Fibroblast of peridontal ligament (primary cell): Measurements from ENCODE around the gene TMEM178B.

Experiments
- DNase-seq: peaks from one replicate; pipeline ENCODE4 v3.0.0-alpha.2; 2010; ENCODE audit errors: extremely low read depth

Gene TMEM178B

DNA sequence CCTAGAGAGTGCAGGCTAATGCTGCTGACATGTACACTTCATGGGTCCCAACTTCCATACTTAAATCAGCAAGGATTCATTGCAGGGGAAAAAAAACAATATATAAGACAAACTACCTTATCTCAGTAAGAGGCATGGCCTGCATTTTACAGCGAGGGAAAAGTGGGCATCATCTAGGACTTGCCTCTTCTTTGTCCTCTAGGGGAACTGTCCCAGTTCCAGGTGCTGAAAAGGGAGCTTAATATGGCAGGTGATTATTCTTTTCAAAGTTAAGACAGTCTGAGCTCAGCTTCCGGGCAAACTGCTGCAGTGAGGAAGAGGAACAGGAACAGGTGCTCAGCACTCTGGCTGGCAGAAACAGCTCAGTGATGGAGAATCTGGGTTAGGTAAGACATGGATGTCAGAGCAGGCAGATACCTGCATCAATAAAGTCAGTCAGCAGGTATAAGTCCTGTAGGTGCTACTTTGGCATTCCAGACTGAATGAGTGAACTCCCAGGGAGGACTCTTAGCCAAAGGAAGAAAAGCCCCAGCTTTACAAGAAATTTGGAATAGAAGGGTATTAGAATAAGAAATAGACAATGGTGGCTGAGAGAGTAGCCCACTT lies 147.2 kb downstream of the TMEM178B start:
- no peak for DNase-seq

DNA sequence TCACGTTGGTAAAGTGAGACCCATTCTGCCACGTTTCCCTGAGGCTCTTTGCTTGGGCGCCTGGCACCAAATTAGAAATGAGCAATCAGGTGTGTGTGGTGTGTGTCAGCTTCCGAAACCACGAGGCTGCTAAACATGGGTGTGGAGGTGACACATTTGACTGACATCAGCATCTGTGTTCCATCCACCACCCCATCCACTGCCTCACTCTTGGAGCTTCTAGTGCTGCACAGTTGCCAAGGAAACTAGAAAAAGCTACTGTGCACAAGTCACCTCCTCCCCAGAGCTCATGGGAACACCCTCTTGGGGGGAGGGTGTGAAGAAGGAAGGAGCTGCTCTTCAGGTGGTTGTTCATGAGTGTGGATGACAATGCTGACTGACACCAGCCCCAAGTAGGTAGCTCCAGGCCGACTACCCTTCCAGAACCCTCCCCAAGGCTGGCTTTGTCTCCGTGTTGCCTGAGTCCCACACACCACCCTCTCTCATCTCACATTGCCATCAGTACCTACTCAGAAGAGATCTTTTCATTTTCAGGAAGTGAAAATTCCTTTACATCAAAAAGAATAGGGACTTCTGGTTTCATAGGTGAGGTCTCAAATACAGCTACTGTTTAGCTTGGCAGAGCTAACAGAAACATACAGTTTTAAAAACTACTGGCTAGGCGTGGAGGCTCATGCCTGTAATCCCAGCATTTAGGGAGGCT lies 152.2 kb downstream of the TMEM178B start:
- no peak for DNase-seq

- no peak for DNase-seq
Observed at GRCh38 chr7:141227454-141227853, 153.6 kb downstream of the TMEM178B start.

- DNase-seq = no peak
Observed at GRCh38 chr7:141228482-141228881, 154.6 kb downstream of the TMEM178B start.

- peak; percentile 9 for DNase-seq
Observed at GRCh38 chr7:141231018-141231792, 157.3 kb downstream of the TMEM178B start.

- no peak for DNase-seq
Observed at GRCh38 chr7:141232286-141233051, 158.6 kb downstream of the TMEM178B start.

- DNase-seq = no peak
Observed at GRCh38 chr7:141234335-141235105, 160.7 kb downstream of the TMEM178B start.

GRCh38 chr7:141235656-141236055 lies 161.8 kb downstream of the TMEM178B start:
- no peak for DNase-seq

- DNase-seq = no peak
Observed at GRCh38 chr7:141238596-141239243, 164.9 kb downstream of the TMEM178B start.

- no peak for DNase-seq
Observed at GRCh38 chr7:141239661-141240060, 165.8 kb downstream of the TMEM178B start.

DNA sequence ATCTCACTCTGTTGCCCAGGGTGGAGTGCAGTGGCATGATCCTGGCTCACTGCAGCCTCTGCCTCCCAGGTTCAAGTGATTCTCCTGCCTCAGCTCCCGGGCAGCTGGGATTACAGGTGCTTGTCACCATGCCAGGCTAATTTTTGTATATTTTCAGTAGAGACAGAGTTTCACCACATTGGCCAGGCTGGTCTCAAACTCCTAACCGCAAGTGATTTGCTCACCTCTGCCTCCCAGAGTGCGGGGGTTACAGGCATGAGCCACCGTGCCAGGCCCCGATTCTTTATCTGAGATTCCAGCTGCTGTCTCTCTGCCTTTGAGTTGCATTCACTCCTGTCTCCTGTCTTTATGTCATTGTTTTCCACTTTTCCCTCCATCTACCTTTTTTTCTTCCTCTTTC lies 168.7 kb downstream of the TMEM178B start:
- DNase-seq = no peak

DNA sequence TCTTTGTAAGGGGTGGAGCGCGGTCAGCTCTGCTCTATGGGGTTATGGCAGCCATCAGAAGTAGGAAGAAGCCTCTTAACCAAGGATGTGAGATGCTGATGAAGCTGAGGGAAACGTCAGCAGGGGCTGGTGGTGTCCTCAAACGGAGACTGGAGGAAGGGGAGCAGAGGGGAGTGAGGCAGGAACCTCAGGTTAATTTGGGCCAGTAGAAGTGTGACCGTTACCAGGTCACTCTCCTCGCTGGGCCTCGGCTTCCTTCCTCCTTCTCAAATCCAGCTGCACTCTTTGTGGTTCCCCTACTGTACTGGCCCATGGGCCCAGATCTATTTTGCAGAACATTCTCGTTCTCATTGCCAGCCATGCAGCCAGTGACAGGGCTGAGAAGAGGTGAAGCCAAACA lies 169.5 kb downstream of the TMEM178B start:
- DNase-seq = no peak

DNA sequence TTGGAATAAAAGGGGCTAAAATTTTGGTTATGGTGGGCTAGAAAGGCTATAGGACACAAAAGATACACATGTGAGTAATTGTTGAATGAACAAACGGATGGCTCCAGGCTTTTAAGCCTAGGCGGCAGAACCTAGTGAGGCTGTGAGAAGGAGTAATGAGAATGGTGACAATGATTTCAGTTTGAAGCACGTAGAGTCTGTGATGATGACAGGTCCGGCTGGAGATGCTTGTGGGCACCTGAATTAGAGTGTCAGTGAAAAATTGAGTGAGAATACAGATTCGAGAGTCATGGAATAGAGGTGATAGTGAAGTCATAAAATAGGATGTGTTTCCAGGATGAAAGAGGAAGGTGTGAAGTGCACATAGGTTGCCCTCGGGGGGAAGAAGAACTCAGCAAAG lies 170.6 kb downstream of the TMEM178B start:
- DNase-seq = no peak

DNA sequence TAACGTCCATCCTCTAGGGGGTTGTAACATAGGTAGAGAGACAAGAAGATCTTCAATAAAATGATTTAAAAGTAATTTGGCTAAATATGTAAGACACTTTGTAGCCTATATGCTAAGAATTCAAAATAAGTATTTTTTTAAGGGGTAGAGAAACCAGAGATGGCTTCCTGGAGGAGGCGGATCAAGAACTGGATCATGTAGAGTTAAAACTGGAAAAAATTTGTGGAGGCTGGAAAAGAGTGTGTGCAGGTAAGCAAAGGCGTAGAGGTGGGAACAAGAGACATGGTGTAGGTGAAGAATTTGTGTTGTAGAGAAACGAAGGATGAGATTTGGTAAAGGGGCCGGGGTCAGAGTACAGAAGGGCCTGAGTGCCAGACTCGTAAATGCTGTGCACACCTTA lies 172.6 kb downstream of the TMEM178B start:
- no peak for DNase-seq

- DNase-seq = no peak
Observed at GRCh38 chr7:141251180-141251579, 177.3 kb downstream of the TMEM178B start.

- no peak for DNase-seq
Observed at GRCh38 chr7:141251957-141252356, 178.1 kb downstream of the TMEM178B start.

DNA sequence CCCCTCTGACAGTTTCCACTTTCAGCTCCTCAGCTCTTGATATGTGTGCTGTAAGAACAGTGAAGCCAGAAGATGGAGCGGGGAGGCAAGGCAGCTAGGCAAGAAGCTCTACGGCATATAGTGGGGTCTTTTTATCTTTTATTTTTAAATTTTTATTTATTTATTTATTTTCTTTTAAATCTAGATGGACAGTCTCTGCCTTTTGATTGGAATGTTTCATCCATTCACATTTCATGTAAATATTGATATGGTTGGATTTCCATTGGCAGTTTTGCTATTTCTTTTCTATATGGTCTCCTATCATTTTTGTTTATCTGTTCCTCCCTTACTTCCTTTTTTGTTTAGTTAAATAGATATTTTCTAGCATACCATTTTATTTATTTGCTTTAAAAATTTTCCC lies 183.7 kb downstream of the TMEM178B start:
- no peak for DNase-seq

- DNase-seq = no peak
Observed at GRCh38 chr7:141258559-141258958, 184.7 kb downstream of the TMEM178B start.

GRCh38 chr7:141262101-141263090 lies 188.5 kb downstream of the TMEM178B start:
- DNase-seq = peak; percentile 5

GRCh38 chr7:141263508-141263907 lies 189.6 kb downstream of the TMEM178B start:
- no peak for DNase-seq
